GM18526 (cell line): ENCODE measurements around the gene ERMN.

Source experiments
- POLR2A ChIP-seq: IDR thresholded peaks from 3 replicates; pipeline ENCODE4 v1.6.1; 2011; ENCODE audit not compliant: insufficient read length; ENCODE audit errors: extremely low read depth

Gene ERMN

GRCh38 chr2:157281316-157281715 is 44.3 kb downstream of the ERMN start:
- no peak for TF ChIP-seq POLR2A

GRCh38 chr2:157271590-157272203 is 53.9 kb downstream of the ERMN start:
- no peak for TF ChIP-seq POLR2A

- no peak for TF ChIP-seq POLR2A
These were observed 55.7 kb downstream of the ERMN start for GRCh38 chr2:157269922-157270321.

- no peak for TF ChIP-seq POLR2A
These were observed 56.6 kb downstream of the ERMN start for GRCh38 chr2:157269060-157269459.
